Bronchial epithelial cell (primary cell): ENCODE results near the gene FLNB. TPM values are rescaled to one million over a fixed set of nuclear protein-coding genes. Genes with fewer than 3 reads are reported as not detected.

ENCODE experiments used
- DNase-seq: peaks from one replicate; pipeline ENCODE4 v3.0.0-alpha.2; 2010; ENCODE audit warnings: low read depth
- FAIRE-seq: peaks from 2 replicates; lab custom pipeline; 2011; peaks lifted over from hg19 to GRCh38; lab: Jason Lieb, UNC
- H3K27me3 ChIP-seq: 2 replicates; pipeline ENCODE4 v1.5.1; 2011; ENCODE audit warnings: low read length; ENCODE audit not compliant: control insufficient read depth, insufficient read depth
- H3K36me3 ChIP-seq: 2 replicates; pipeline ENCODE4 v1.5.1; 2011; ENCODE audit warnings: low read length; ENCODE audit not compliant: control insufficient read depth, insufficient read depth
- H3K4me3 ChIP-seq: 2 replicates; pipeline ENCODE4 v1.5.1; 2011; ENCODE audit warnings: mild to moderate bottlenecking, low read depth, low read length, control low read depth
- CTCF ChIP-seq: IDR thresholded peaks from 2 replicates; pipeline ENCODE4 v1.5.1; 2011; ENCODE audit warnings: mild to moderate bottlenecking, moderate library complexity, low read length, control low read depth, inconsistent platforms; ENCODE audit not compliant: insufficient read depth, severe bottlenecking
- total RNA-seq: library from RNA; depleted of rRNA; stranded (reverse); fragments of >200 nt; gene quantifications from 2 replicates; pipeline ENCODE4 v1.2.1, GENCODE V29; 2014

Gene FLNB
- total RNA-seq, 1 donor from 2014 or later: 822 TPM

- FAIRE-seq (no peak), DNase-seq (peak; percentile 51)
- H3K27me3 ChIP-seq: no peaks in the 10 kb centered on the region
- no peaks in the 10 kb centered on the region for H3K36me3 ChIP-seq
- no peak overlapping the region for H3K4me3 ChIP-seq
- no peak for TF ChIP-seq CTCF
Observed at GRCh38 chr3:58175437-58176184, 167.4 kb downstream of the FLNB start.

- FAIRE-seq (no peak), DNase-seq (no peak)
- TF ChIP-seq CTCF: no peak
- no peak overlapping the region for H3K4me3 ChIP-seq
- no peaks in the 10 kb centered on the region for H3K36me3 ChIP-seq
- H3K27me3 ChIP-seq: no peaks in the 10 kb centered on the region
Observed at GRCh38 chr3:58176185-58176530, 167.9 kb downstream of the FLNB start.

- Histone ChIP-seq H3K27me3 (no peaks in the 10 kb centered on the region), H3K36me3 (no peaks in the 10 kb centered on the region), H3K4me3 (no peak overlapping the region)
- no peak for FAIRE-seq
- peak; percentile 65 for DNase-seq
- no peak for TF ChIP-seq CTCF
Observed at GRCh38 chr3:58176827-58177489, 168.7 kb downstream of the FLNB start.

GRCh38 chr3:58177747-58178527 is 169.7 kb downstream of the FLNB start:
- H3K36me3 ChIP-seq: no peaks in the 10 kb centered on the region
- no peak for FAIRE-seq
- TF ChIP-seq CTCF: peak; percentile 96

GRCh38 chr3:58178528-58179234 is 170.5 kb downstream of the FLNB start:
- no peak for FAIRE-seq
- DNase-seq: no peak
- no peak for TF ChIP-seq CTCF
- H3K4me3 ChIP-seq: no peak overlapping the region
- H3K27me3 ChIP-seq: no peaks in the 10 kb centered on the region
- no peaks in the 10 kb centered on the region for H3K36me3 ChIP-seq

More at GRCh38 chr3:58177747-58178527, 169.7 kb downstream of the FLNB start:
- Histone ChIP-seq H3K27me3 (no peaks in the 10 kb centered on the region), H3K4me3 (peak overlapping the region; percentile 14)
- no peak for DNase-seq
